ENCODE data around the gene DHRS12.

DHRS12 gene, protein sequence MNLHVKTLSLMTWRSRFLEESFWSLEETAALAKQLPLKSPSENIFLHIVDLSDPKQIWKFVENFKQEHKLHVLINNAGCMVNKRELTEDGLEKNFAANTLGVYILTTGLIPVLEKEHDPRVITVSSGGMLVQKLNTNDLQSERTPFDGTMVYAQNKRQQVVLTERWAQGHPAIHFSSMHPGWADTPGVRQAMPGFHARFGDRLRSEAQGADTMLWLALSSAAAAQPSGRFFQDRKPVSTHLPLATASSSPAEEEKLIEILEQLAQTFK

DNA sequence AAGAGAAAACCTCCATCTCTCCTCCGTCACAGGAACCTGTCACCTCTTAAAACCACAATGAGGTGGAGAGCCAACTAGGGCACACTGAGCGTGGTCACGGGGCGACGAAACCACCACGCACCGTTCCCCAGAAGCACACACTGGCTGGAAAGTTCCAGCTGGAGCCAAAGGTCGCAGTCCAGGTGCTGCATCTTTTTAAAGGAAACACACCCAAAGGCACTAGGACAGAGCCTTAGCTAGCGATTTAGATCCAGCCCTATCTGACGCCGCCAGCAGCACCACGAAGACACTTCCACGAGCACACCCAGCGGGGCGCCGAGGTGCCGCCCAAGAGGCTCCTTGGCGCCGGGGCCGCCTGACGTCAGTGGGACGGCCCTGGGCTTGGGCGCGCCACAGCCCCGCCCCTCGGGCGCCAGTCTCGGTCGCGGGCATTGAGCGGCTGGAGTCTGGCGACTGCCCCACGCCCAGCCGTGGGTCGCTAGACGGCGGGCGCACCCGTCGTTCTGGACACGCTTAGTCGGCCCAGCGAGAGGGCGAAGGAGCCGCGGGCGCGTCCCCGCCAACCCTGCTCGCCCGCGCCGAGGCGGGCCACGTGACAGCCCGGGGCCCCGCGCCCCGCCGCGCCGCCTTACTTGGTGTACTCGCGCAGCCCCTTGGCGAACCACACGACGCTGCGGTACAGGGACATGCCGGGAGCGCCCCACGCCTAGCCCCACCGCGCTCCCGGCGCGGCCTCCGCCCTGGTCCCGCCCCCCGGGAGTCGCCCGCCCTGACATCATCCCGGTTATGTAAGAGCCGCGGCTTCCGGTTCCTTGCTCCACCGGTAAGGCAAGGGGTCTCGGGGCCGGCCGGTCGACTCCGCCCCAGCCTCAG, at the start of gene DHRS12:
TSS of gene DHRS12 (minus strand) at position 742 of the 873 bp plus-strand sequence. CDS start 4,504 bp downstream, outside the sequence.
- FAIRE-seq = no peak

GRCh38 chr13:51849145-51850101, 45.5 kb upstream of the DHRS12 start:
- FAIRE-seq (no peak), DNase-seq (ENCODE audit: low spot score) (no peak)

More for the DNA sequence above, at the start of gene DHRS12:
- DNase-seq (ENCODE audit: low spot score) = peak; percentile 60

DNA sequence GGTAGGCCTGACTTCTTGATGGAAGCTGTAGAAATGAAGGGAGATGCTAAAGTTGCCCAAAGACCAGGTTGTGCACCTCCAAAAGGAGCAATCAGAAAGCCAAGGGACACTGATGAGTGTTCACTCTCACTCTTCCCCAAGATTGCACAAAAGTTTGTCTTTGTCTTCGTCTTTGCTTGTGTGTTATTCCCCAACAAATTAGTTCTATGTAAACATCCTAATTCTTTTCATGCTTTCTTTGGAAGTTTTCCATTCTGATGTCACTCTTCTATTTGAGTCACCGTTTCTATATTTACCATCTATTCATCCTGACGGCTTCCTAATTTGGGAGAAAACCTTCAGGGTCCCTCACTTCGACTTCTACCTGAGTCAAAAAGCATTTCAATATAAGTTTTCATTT, 44.7 kb upstream of the DHRS12 start:
- FAIRE-seq (no peak), DNase-seq (ENCODE audit: low spot score) (no peak)

GRCh38 chr13:51846756-51847155, 42.8 kb upstream of the DHRS12 start:
- DNase-seq (ENCODE audit: low spot score) (no peak), FAIRE-seq (no peak)

DNA sequence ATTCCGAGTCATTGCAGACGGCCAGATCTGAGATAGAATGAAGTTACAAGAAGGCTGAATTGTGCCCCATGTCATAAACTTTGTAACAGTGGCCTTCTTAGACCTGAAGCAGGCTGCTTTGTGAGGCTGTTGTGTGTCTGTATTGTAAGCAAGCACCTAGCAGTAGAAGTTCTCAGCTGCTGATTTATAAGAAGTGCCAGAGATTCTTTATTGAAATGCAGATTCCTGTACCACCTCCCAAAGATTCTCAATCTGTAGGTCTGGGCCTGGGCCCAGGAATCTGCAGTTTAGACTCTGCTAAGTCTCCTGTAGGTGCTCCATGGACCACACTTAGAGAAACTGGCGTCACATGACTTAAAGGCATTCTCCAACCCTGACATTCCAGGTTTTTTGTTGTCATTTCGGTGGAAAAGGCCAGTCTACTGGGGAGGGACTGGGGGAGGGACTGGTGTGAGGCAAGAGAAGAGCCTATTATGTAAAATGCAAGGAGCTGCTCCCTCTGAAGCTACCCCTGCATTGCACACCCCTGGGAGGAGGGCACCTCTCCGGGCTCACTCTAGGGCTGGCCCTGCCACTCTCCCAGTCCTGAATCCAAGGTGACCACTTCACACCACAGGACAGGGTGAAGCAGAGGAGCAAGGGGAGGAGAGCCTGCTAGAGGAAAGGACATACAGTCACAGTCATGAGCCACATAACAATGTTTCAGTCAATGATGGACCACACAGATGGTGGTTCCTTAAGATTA, 41.8 kb upstream of the DHRS12 start:
- FAIRE-seq = no peak
- DNase-seq (ENCODE audit: low spot score) = no peak

DNA sequence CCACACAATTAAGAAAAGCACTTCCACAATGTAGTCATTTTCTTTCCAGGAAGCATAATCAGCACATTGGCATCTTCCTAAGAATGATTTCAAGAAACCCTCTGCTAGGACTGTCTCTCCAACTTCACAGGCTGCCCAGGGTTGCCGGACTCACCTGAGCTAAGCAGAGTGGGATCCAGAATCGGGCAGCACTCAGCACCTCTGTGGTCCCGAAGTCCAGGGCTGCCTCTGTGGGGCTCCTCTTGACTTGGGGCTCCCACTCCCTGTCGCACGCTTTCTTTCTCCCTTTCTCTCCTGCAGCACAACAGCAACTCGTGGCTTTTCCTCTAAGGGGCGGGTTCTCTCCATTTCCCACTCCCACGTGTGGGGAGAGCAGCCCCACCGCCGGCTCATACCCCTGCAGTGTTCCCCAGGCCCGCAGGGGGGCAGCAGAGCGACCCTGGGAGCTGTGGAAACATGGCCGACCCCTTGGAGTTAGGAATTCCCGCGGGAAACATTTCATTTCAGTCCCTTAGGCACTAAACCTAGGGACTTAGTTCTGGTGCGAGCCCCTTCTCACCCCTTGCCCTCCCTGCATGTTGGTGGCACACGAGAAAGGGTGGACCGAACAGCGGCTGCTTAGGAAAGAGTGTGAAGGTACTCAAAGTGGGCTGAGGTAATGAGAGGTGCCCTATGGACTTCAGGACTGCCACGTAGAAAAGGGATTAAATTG, 41.1 kb upstream of the DHRS12 start, which contains the start of gene TMEM272:
TSS of gene TMEM272 (minus strand) at position 316 of the 712 bp plus-strand sequence. CDS start 6,647 bp downstream, outside the sequence.
- no peak for DNase-seq (ENCODE audit: low spot score)
- FAIRE-seq = no peak

DNA sequence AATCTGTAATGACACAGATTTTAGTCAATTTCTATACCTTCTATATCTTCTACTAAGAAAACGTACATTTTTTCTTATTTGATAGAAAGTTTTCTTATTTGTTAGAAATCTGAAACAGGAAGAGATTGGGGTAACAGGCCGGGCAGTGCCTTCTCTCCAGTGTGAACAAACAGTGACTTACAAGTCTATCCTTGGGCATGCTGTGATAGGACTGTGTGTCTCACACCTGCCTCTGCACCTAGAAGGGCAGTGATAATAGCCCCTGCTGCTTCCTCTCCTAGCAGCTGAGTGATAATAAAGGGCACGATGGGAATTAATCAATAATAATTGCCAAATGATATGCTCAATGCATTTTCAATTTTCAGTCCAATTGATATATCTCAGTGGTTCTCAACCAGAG, 39.6 kb upstream of the DHRS12 start:
- FAIRE-seq (no peak), DNase-seq (ENCODE audit: low spot score) (no peak)

GRCh38 chr13:51841732-51842131, 37.8 kb upstream of the DHRS12 start:
- FAIRE-seq (no peak), DNase-seq (ENCODE audit: low spot score) (no peak)

DNA sequence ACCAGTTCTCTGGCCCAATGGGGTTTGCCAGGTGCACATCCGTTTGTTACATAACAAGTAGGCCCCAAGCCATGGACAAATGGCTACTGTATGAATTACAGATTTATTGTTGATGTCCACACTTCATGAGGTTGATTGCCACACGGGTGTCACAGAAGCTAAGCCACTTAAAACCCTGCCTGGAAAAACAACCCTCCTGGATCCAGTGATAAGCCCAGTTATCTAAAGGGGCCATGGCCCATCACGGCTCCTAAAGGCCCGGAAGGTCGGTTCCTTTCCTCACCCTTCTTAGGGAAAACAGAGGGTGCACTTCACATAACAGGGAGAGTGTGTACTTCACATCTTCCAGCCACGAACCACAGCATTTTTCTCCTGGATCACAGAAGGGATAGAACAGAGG, 37.0 kb upstream of the DHRS12 start:
- DNase-seq (ENCODE audit: low spot score) (no peak), FAIRE-seq (no peak)

- DNase-seq (ENCODE audit: low spot score) (no peak), FAIRE-seq (no peak)
These were observed 36.0 kb upstream of the DHRS12 start for GRCh38 chr13:51839711-51840540.

GRCh38 chr13:51838240-51838846, 34.4 kb upstream of the DHRS12 start:
- no peak for DNase-seq (ENCODE audit: low spot score)
- no peak for FAIRE-seq

GRCh38 chr13:51837016-51837415, 33.1 kb upstream of the DHRS12 start:
- FAIRE-seq (no peak), DNase-seq (ENCODE audit: low spot score) (no peak)

- FAIRE-seq (no peak), DNase-seq (ENCODE audit: low spot score) (no peak)
These were observed 30.7 kb upstream of the DHRS12 start for GRCh38 chr13:51834581-51835171.

DNA sequence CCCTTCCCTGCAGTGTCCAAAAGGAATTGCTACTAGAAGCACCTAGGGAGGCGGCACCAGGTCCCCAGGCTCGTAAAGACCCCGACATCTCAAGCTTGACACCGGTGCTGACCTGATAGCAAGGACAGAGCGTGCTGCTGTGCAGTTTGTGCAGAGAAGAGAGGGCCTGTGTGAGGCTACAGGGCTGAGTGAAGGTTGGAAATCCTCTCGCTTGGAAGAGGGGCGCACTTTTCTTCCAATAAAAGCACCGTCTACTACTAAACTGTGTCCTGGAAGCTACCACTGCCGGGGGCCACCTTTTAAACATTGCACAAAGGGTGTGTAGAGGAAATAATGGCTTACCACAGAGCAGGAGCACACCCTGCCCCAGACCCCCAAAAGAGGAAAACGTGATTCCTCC, 30.0 kb upstream of the DHRS12 start:
- no peak for DNase-seq (ENCODE audit: low spot score)
- FAIRE-seq = no peak

DNA sequence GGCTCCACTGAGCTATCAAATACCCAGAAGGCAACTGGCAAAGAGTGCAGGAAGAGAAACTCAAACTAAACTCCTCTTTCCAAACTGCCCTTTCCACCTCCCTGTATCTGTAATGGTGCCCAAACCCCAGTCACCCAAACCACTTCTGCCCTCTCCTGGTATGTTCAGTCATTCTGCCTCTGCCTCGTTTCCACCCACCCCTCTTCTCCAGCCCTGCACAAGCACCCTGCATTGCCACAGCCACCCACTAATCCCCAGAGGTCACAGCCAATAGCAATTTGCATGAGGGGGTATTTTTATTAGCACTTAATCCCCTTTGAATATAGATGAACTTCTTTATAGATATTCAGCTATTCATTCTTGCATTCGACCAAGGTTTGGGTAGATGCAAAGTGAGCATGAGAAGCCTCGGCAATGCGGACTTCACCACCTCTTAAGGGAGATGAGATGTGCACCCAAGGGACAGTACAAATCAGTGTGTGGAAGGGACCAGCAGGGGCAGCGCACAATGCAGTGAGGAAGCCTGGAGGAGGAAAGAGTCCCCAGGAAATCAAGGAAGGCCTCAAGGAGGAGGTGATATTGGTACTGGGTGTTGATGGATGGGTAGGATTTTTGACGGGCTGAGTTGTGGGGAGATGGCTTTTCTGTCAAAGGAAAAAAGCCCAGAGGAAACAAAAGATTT, 28.6 kb upstream of the DHRS12 start:
- FAIRE-seq = no peak
- no peak for DNase-seq (ENCODE audit: low spot score)

- DNase-seq (ENCODE audit: low spot score) (no peak), FAIRE-seq (no peak)
These were observed 27.6 kb upstream of the DHRS12 start for GRCh38 chr13:51831519-51831918.

- FAIRE-seq (no peak), DNase-seq (ENCODE audit: low spot score) (no peak)
These were observed 25.6 kb upstream of the DHRS12 start for GRCh38 chr13:51829568-51829899.
